Measurements from ENCODE around the gene GJA10. TPM values are rescaled to one million over a fixed set of nuclear protein-coding genes. Genes with fewer than 3 reads are reported as not detected.

The GJA10 gene
- total and polyA plus RNA-seq, 4 donors = not detected

GRCh38 chr6:89944181-89944755 lies 50.0 kb downstream of the GJA10 start:
- Histone ChIP-seq H3K9ac (ENCODE audit: insufficient read depth in 1 of 2, low read length in 2 of 2) (no peak overlapping the region), H3K9me3 (ENCODE audit: control insufficient read depth in 4 of 4, insufficient read depth in 3 of 4, low read length in 3 of 4) (no peaks in the 10 kb centered on the region), H3K4me3 (no peak overlapping the region), H3K36me3 (ENCODE audit: control insufficient read depth in 4 of 4, insufficient read depth in 4 of 4, low read length in 4 of 4) (peaks cover 0 to 15% (median under 1%) of the 10 kb centered on the region in 4 donors), H3K4me1 (ENCODE audit: control insufficient read depth in 5 of 5, insufficient read depth in 5 of 5, low read length in 5 of 5) (peaks cover 0 to 12% (median 2%) of the 10 kb centered on the region in 5 donors), H3K27me3 (ENCODE audit: control insufficient read depth in 3 of 3, insufficient read depth in 3 of 3, low read length in 2 of 3) (no peaks in the 10 kb centered on the region), H3K27ac (ENCODE audit: low read depth in 1 of 2, low read length in 1 of 2) (no peak overlapping the region)
- DNase-seq = no peak
- no peak for ATAC-seq (ENCODE audit: insufficient read depth, low FRiP score)
- WGBS, 2 donors = 93 to 95% methylated on average over 4 of the region's 4 CpGs
- no peak for TF ChIP-seq CTCF (IDR thresholded peaks at IDR 0.05; ENCODE audit: control extremely low read depth, extremely low read depth)

- no peak overlapping the region for H3K4me3 ChIP-seq
- no peak overlapping the region for H3K9ac ChIP-seq (ENCODE audit: insufficient read depth in 1 of 2, low read length in 2 of 2)
- no peaks in the 10 kb centered on the region for H3K9me3 ChIP-seq (ENCODE audit: control insufficient read depth in 4 of 4, insufficient read depth in 3 of 4, low read length in 3 of 4)
- no peak for ATAC-seq (ENCODE audit: insufficient read depth, low FRiP score)
- H3K36me3 ChIP-seq (ENCODE audit: control insufficient read depth in 4 of 4, insufficient read depth in 4 of 4, low read length in 4 of 4) = peaks cover 0 to 21% (median 2%) of the 10 kb centered on the region in 4 donors
- no peak for DNase-seq
- H3K27ac ChIP-seq (ENCODE audit: low read depth in 1 of 2, low read length in 1 of 2) = no peak overlapping the region
- H3K27me3 ChIP-seq (ENCODE audit: control insufficient read depth in 3 of 3, insufficient read depth in 3 of 3, low read length in 2 of 3) = no peaks in the 10 kb centered on the region
- WGBS, 2 donors = 92 to 95% methylated on average over 1 of the region's 1 CpG
- no peak for TF ChIP-seq CTCF (IDR thresholded peaks at IDR 0.05; ENCODE audit: control extremely low read depth, extremely low read depth)
- peaks cover 0 to 12% (median 2%) of the 10 kb centered on the region in 5 donors for H3K4me1 ChIP-seq (ENCODE audit: control insufficient read depth in 5 of 5, insufficient read depth in 5 of 5, low read length in 5 of 5)
These were observed 50.6 kb downstream of the GJA10 start for GRCh38 chr6:89944826-89945407.

Small RNAs within 50 kb of the gene (small RNA-seq; reads per million reads assigned to genes)
- not detected for gene RF00019 (ENCODE audit: low replicate concordance)

Other genes starting within 250 kb of the GJA10 start
- gene MDN1, start 74.7 kb upstream of the GJA10 start, total RNA-seq = 10 to 100 TPM; 31.3 to 32.0 TPM
- gene MDN1, start 74.7 kb upstream of the GJA10 start, polyA plus RNA-seq = 10 to 100 TPM in 1 of 2 donors, 1 to 10 TPM in 1; 7.6 to 33.8 TPM
- gene CASP8AP2, start 64.6 kb upstream of the GJA10 start, total RNA-seq = 10 to 100 TPM in 1 of 2 donors, 1 to 10 TPM in 1; 9.8 to 24.4 TPM
- gene CASP8AP2, start 64.6 kb upstream of the GJA10 start, polyA plus RNA-seq = 1 to 10 TPM; 4.3 to 6.5 TPM